ENCODE results near the gene KMT2B.

KMT2B gene

GRCh38 chr19:35786299-35787160, 68.7 kb downstream of the KMT2B start:
- no peak for DNase-seq (ENCODE audit: low spot score)

GRCh38 chr19:35787227-35787799, 69.5 kb downstream of the KMT2B start:
- TF ChIP-seq CTCF (IDR thresholded peaks at IDR 0.05; ENCODE audit: extremely low read depth, missing control alignments) = no peak
- DNase-seq (ENCODE audit: low spot score) = no peak

More at GRCh38 chr19:35786299-35787160, 68.7 kb downstream of the KMT2B start:
- TF ChIP-seq CTCF (IDR thresholded peaks at IDR 0.05; ENCODE audit: extremely low read depth, missing control alignments) = no peak
